Measurements from ENCODE around the gene AMELY. TPM values are rescaled to one million over a fixed set of nuclear protein-coding genes. Genes with fewer than 3 reads are reported as not detected.
A peak's percentile ranks its signal among the peaks of the same experiment; 100 is the strongest.

Gene AMELY
- not detected for total RNA-seq

GRCh38 chrY:6911253-6911881 lies at the start of gene AMELY:
Gene AMELY (minus strand): TSS chrY:6911752. CDS start chrY:6872608, 39,144 bp downstream.
- Histone ChIP-seq H3K4me3 (peak within 1 kb of the TSS in 2 of 4 donors; percentile 47 to 49), H3K27ac (peak within 1 kb of the TSS in 2 of 4 donors; percentile 21 to 24), H3K27me3 (no peaks in the 10 kb centered on the region), H3K4me1 (no peaks in the 10 kb centered on the region), H3K36me3 (no peaks in the 10 kb centered on the region), H3K9me3 (no peaks in the 10 kb centered on the region)
- WGBS, 2 donors = no CpG with 5 or more reads among the region's 52 CpGs
- DNase-seq (peak in 1 of 2 donors; percentile 74), ATAC-seq (ENCODE audit: low FRiP score in 2 of 2) (no peak)
- TF ChIP-seq EP300 (IDR thresholded peaks at IDR 0.05) (no peak), POLR2A (IDR thresholded peaks at IDR 0.05) (no peak), POLR2AphosphoS5 (IDR thresholded peaks at IDR 0.05) (no peak), CTCF (IDR thresholded peaks at IDR 0.05) (no peak)

GRCh38 chrY:6949947-6950346 lies 38.4 kb upstream of the AMELY start:
- H3K36me3 ChIP-seq = no peaks in the 10 kb centered on the region
- no peak for TF ChIP-seq EP300 (IDR thresholded peaks at IDR 0.05)
- TF ChIP-seq CTCF (IDR thresholded peaks at IDR 0.05) = no peak
- no peak for TF ChIP-seq POLR2AphosphoS5 (IDR thresholded peaks at IDR 0.05)
- ATAC-seq (ENCODE audit: low FRiP score in 2 of 2) (no peak), DNase-seq (no peak)
- H3K9me3 ChIP-seq = no peaks in the 10 kb centered on the region
- H3K4me1 ChIP-seq = no peaks in the 10 kb centered on the region
- no peak overlapping the region for H3K4me3 ChIP-seq
- 70% methylated on average over 4 of the region's 4 CpGs; no CpG with 5 or more reads in 1 of the 2 donors for WGBS, 2 donors
- no peaks in the 10 kb centered on the region for H3K27me3 ChIP-seq
- no peak overlapping the region for H3K27ac ChIP-seq

GRCh38 chrY:6948378-6948777 lies 36.8 kb upstream of the AMELY start:
- ATAC-seq (ENCODE audit: low FRiP score in 2 of 2) (no peak), DNase-seq (no peak)
- Histone ChIP-seq H3K4me3 (no peak overlapping the region), H3K9me3 (no peaks in the 10 kb centered on the region), H3K27me3 (no peaks in the 10 kb centered on the region), H3K27ac (no peak overlapping the region), H3K4me1 (no peaks in the 10 kb centered on the region), H3K36me3 (no peaks in the 10 kb centered on the region)
- TF ChIP-seq EP300 (IDR thresholded peaks at IDR 0.05) (no peak), POLR2A (IDR thresholded peaks at IDR 0.05) (no peak), CTCF (IDR thresholded peaks at IDR 0.05) (no peak)
- WGBS, 2 donors = 78% methylated on average over 13 of the region's 13 CpGs; no CpG with 5 or more reads in 1 of the 2 donors

- Histone ChIP-seq H3K27ac (no peak overlapping the region), H3K4me1 (no peaks in the 10 kb centered on the region), H3K9me3 (no peaks in the 10 kb centered on the region), H3K27me3 (no peaks in the 10 kb centered on the region), H3K36me3 (no peaks in the 10 kb centered on the region), H3K4me3 (no peak overlapping the region)
- TF ChIP-seq EP300 (IDR thresholded peaks at IDR 0.05) = no peak
- TF ChIP-seq POLR2A (IDR thresholded peaks at IDR 0.05) = no peak
- TF ChIP-seq POLR2AphosphoS5 (IDR thresholded peaks at IDR 0.05) = no peak
- peak in 1 of 6 experiments; percentile 8 for TF ChIP-seq CTCF (IDR thresholded peaks at IDR 0.05)
- ATAC-seq (ENCODE audit: low FRiP score in 2 of 2) (no peak), DNase-seq (no peak)
Measured at GRCh38 chrY:6947695-6948094, 36.1 kb upstream of the AMELY start.

GRCh38 chrY:6935497-6935896 lies 23.9 kb upstream of the AMELY start:
- no peaks in the 10 kb centered on the region for H3K9me3 ChIP-seq
- no peak for TF ChIP-seq POLR2AphosphoS5 (IDR thresholded peaks at IDR 0.05)
- TF ChIP-seq POLR2A (IDR thresholded peaks at IDR 0.05) = no peak
- TF ChIP-seq EP300 (IDR thresholded peaks at IDR 0.05) = no peak
- no peak for TF ChIP-seq CTCF (IDR thresholded peaks at IDR 0.05)
- 100% methylated on average over 1 of the region's 2 CpGs; no CpG with 5 or more reads in 1 of the 2 donors for WGBS, 2 donors
- H3K4me3 ChIP-seq = no peak overlapping the region
- no peaks in the 10 kb centered on the region for H3K36me3 ChIP-seq
- H3K27me3 ChIP-seq = no peaks in the 10 kb centered on the region
- no peaks in the 10 kb centered on the region for H3K4me1 ChIP-seq
- no peak for DNase-seq
- H3K27ac ChIP-seq = no peak overlapping the region
- no peak for ATAC-seq (ENCODE audit: low FRiP score in 2 of 2)

Data from upper lobe of left lung (tissue), 6 donors.